ENCODE measurements around the gene PATJ. TPM values are rescaled to one million over a fixed set of nuclear protein-coding genes. Genes with fewer than 3 reads are reported as not detected.
"Not testable (repeated sequence)": the region's sequence is repeated elsewhere in the genome, so short reads cannot be mapped to it uniquely, and the experiment has no call there.

Gene PATJ
- polyA plus RNA-seq, 1 donor from 2014 or later, result 7.8 TPM

DNA sequence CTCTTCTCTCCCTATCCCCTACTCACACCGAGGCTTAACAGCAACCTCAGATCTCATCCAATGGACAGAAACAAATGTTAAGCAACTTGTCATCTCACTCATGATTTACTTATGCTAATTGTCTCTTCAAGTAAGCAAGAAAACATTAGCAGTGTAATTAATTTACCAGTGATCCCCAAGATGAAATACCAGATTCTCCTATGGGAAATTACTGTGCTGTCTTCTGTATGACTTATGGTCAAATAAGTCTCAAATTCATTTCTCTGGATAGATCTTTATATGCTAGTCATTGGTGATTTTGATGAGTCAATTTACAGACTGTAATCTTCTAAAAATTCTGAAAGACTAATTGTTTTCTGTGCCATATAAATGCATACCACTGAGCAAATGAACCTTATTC is 419.4 kb downstream of the PATJ start:
- Histone ChIP-seq H3K27ac (ENCODE audit: low read length) (no peak overlapping the region), H3F3A (ENCODE audit: insufficient read depth, low read length, poor library complexity, severe bottlenecking) (no peaks in the 10 kb centered on the region), H3K9ac (ENCODE audit: low read length) (no peak overlapping the region), H2AFZ (ENCODE audit: low read depth, low read length) (no peak overlapping the region), H4K20me1 (ENCODE audit: insufficient read depth) (no peaks in the 10 kb centered on the region), H3K4me2 (ENCODE audit: low read length) (no peak overlapping the region), H3K27me3 (ENCODE audit: insufficient read depth, low read depth, low read length) (no peaks in the 10 kb centered on the region), H3K79me2 (replicated peaks; ENCODE audit: insufficient read depth, low read length) (no peaks in the 10 kb centered on the region), H3K36me3 (ENCODE audit: insufficient read depth, low read length) (no peaks in the 10 kb centered on the region), H3K9me3 (ENCODE audit: low read length) (no peaks in the 10 kb centered on the region), H3K4me3 (ENCODE audit: low read length) (no peak overlapping the region), H3K9me2 (ENCODE audit: insufficient read depth, low read length) (no peaks in the 10 kb centered on the region)
- no peak for TF ChIP-seq RAD21 (conservative IDR thresholded peaks at IDR 0.05)
- TF ChIP-seq, protein P1, sequence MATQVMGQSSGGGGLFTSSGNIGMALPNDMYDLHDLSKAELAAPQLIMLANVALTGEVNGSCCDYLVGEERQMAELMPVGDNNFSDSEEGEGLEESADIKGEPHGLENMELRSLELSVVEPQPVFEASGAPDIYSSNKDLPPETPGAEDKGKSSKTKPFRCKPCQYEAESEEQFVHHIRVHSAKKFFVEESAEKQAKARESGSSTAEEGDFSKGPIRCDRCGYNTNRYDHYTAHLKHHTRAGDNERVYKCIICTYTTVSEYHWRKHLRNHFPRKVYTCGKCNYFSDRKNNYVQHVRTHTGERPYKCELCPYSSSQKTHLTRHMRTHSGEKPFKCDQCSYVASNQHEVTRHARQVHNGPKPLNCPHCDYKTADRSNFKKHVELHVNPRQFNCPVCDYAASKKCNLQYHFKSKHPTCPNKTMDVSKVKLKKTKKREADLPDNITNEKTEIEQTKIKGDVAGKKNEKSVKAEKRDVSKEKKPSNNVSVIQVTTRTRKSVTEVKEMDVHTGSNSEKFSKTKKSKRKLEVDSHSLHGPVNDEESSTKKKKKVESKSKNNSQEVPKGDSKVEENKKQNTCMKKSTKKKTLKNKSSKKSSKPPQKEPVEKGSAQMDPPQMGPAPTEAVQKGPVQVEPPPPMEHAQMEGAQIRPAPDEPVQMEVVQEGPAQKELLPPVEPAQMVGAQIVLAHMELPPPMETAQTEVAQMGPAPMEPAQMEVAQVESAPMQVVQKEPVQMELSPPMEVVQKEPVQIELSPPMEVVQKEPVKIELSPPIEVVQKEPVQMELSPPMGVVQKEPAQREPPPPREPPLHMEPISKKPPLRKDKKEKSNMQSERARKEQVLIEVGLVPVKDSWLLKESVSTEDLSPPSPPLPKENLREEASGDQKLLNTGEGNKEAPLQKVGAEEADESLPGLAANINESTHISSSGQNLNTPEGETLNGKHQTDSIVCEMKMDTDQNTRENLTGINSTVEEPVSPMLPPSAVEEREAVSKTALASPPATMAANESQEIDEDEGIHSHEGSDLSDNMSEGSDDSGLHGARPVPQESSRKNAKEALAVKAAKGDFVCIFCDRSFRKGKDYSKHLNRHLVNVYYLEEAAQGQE (IDR thresholded peaks at IDR 0.05; ENCODE audit: borderline replicate concordance), result no peak
- no peak for TF ChIP-seq EZH2 (IDR thresholded peaks at IDR 0.05; ENCODE audit: borderline replicate concordance, insufficient read depth, low read length, poor library complexity, severe bottlenecking)
- no peak for TF ChIP-seq SMC3 (conservative IDR thresholded peaks at IDR 0.05; ENCODE audit: poor library complexity)
- TF ChIP-seq POLR2AphosphoS5 (IDR thresholded peaks at IDR 0.05), result no peak
- no peak for TF ChIP-seq EP300 (conservative IDR thresholded peaks at IDR 0.05; ENCODE audit: poor library complexity, severe bottlenecking)
- TF ChIP-seq, protein P2, sequence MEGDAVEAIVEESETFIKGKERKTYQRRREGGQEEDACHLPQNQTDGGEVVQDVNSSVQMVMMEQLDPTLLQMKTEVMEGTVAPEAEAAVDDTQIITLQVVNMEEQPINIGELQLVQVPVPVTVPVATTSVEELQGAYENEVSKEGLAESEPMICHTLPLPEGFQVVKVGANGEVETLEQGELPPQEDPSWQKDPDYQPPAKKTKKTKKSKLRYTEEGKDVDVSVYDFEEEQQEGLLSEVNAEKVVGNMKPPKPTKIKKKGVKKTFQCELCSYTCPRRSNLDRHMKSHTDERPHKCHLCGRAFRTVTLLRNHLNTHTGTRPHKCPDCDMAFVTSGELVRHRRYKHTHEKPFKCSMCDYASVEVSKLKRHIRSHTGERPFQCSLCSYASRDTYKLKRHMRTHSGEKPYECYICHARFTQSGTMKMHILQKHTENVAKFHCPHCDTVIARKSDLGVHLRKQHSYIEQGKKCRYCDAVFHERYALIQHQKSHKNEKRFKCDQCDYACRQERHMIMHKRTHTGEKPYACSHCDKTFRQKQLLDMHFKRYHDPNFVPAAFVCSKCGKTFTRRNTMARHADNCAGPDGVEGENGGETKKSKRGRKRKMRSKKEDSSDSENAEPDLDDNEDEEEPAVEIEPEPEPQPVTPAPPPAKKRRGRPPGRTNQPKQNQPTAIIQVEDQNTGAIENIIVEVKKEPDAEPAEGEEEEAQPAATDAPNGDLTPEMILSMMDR (IDR thresholded peaks at IDR 0.05; ENCODE audit: poor library complexity, severe bottlenecking), result no peak
- TF ChIP-seq TAF1 (IDR thresholded peaks at IDR 0.05; ENCODE audit: low read depth), result no peak
- no peak for TF ChIP-seq MXI1 (conservative IDR thresholded peaks at IDR 0.05; ENCODE audit: poor library complexity, severe bottlenecking)

DNA sequence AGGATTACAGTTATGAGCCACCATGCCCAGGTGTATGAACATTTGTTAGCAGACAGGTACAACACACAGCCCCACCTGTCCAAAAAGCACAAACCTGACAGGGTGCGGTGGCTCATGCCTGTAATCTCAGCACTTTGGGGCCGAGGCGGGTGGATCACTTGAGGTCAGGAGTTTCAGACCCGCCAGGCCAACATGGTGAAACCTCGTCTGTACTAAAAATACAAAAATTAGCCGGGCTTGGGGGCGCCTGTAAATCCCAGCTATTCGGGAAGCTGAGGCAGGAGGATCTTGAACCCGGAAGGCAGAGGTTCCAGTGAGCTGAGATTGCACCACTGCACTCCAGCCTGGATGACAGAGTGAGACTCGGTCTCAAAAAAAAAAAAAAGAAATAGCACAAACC is 428.1 kb downstream of the PATJ start:
- not testable (repeated sequence) for H3K4me2 ChIP-seq (ENCODE audit: low read length); H3K36me3 ChIP-seq (ENCODE audit: insufficient read depth, low read length); H3K4me3 ChIP-seq (ENCODE audit: low read length); H2AFZ ChIP-seq (ENCODE audit: low read depth, low read length); H3F3A ChIP-seq (ENCODE audit: insufficient read depth, low read length, poor library complexity, severe bottlenecking); H4K20me1 ChIP-seq (ENCODE audit: insufficient read depth); H3K9ac ChIP-seq (ENCODE audit: low read length); H3K79me2 ChIP-seq (replicated peaks; ENCODE audit: insufficient read depth, low read length); H3K9me2 ChIP-seq (ENCODE audit: insufficient read depth, low read length); H3K27me3 ChIP-seq (ENCODE audit: insufficient read depth, low read depth, low read length); H3K27ac ChIP-seq (ENCODE audit: low read length); H3K9me3 ChIP-seq (ENCODE audit: low read length)

DNA sequence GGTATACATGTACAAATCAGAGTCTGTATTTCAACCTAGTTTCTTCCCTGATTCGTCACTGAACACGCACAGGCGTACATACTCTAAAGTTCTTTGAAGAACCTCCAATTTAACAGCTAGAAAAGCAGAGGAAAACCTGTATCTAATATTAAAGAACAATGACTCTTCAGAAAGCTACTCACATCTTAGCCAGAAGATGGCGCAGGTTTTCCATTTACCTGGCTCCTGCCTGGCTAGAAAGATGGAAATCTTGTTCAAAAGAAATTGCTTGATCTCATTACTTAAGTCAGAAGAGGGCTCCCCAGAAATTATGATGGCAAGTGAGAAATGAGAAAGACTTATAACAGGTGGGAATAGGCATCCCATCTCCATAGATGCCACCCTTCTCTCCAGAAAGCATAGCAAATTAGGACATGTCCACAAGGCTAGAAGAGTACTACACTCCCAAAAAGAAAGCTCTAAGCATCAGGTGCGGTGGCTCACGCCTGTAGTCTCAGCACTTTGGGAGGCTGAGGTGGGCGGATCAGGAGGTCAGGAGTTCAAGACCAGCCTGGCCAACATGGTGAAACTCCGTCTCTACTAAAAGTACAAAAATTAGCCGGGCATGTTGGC is 433.4 kb downstream of the PATJ start:
- H3K36me3 ChIP-seq (ENCODE audit: insufficient read depth, low read length), result no peaks in the 10 kb centered on the region
- no peak overlapping the region for H3K27ac ChIP-seq (ENCODE audit: low read length)
- no peaks in the 10 kb centered on the region for H3K9me2 ChIP-seq (ENCODE audit: insufficient read depth, low read length)
- H3K27me3 ChIP-seq (ENCODE audit: insufficient read depth, low read depth, low read length), result no peaks in the 10 kb centered on the region
- no peaks in the 10 kb centered on the region for H3F3A ChIP-seq (ENCODE audit: insufficient read depth, low read length, poor library complexity, severe bottlenecking)
- no peak overlapping the region for H3K9ac ChIP-seq (ENCODE audit: low read length)
- no peak overlapping the region for H2AFZ ChIP-seq (ENCODE audit: low read depth, low read length)
- no peaks in the 10 kb centered on the region for H3K79me2 ChIP-seq (replicated peaks; ENCODE audit: insufficient read depth, low read length)
- H3K4me2 ChIP-seq (ENCODE audit: low read length), result no peak overlapping the region
- TF ChIP-seq POLR2AphosphoS5 (IDR thresholded peaks at IDR 0.05) (no peak), SMC3 (conservative IDR thresholded peaks at IDR 0.05; ENCODE audit: poor library complexity) (peak; percentile 97), RAD21 (conservative IDR thresholded peaks at IDR 0.05) (peak; percentile 93), EP300 (conservative IDR thresholded peaks at IDR 0.05; ENCODE audit: poor library complexity, severe bottlenecking) (no peak), MXI1 (conservative IDR thresholded peaks at IDR 0.05; ENCODE audit: poor library complexity, severe bottlenecking) (no peak), TAF1 (IDR thresholded peaks at IDR 0.05; ENCODE audit: low read depth) (no peak), EZH2 (IDR thresholded peaks at IDR 0.05; ENCODE audit: borderline replicate concordance, insufficient read depth, low read length, poor library complexity, severe bottlenecking) (no peak)
- TF ChIP-seq, protein P2 (IDR thresholded peaks at IDR 0.05; ENCODE audit: poor library complexity, severe bottlenecking), result peak; percentile 93
- TF ChIP-seq, protein P1 (IDR thresholded peaks at IDR 0.05; ENCODE audit: borderline replicate concordance), result no peak
- no peaks in the 10 kb centered on the region for H3K9me3 ChIP-seq (ENCODE audit: low read length)
- no peaks in the 10 kb centered on the region for H4K20me1 ChIP-seq (ENCODE audit: insufficient read depth)
- H3K4me3 ChIP-seq (ENCODE audit: low read length), result no peak overlapping the region

Measured in neural cell (in vitro differentiated cells).